Thyroid gland (tissue), 4 donors: ENCODE measurements around the gene PDZD2. TPM values are rescaled to one million over a fixed set of nuclear protein-coding genes. Genes with fewer than 3 reads are reported as not detected.
"Not testable (repeated sequence)": the region's sequence is repeated elsewhere in the genome, so short reads cannot be mapped to it uniquely, and the experiment has no call there.

Experiments
- DNase-seq, 2 donors: peaks; one replicate each; pipeline ENCODE4 v3.0.0-alpha.2; 2019
- H3K27ac ChIP-seq, 3 donors: fragments of 200-600 bp; sonication (generic); 1 replicate in 2 of 3; 2 replicates in 1 of 3; pipeline ENCODE4 v1.5.1; 2016 to 2019; ENCODE audit warnings: mild to moderate bottlenecking in 1 of 3, moderate library complexity in 1 of 3
- H3K27me3 ChIP-seq: fragments of 200-600 bp; sonication (generic); one replicate; pipeline ENCODE4 v1.5.1; 2019
- H3K36me3 ChIP-seq, 2 donors: fragments of 200-600 bp; sonication (generic); one replicate each; pipeline ENCODE4 v1.5.1; 2016 to 2019
- H3K4me1 ChIP-seq, 2 donors: fragments of 200-600 bp; sonication (generic); one replicate each; pipeline ENCODE4 v1.5.1; 2017 to 2019
- H3K4me3 ChIP-seq, 3 donors: fragments of 200-600 bp; sonication (generic); replicated peaks in 1 of 3; 1 replicate in 2 of 3; 2 replicates in 1 of 3; pipeline ENCODE4 v1.5.1; 2016; ENCODE audit warnings: mild to moderate bottlenecking in 1 of 3
- H3K9me3 ChIP-seq: fragments of 200-600 bp; sonication (generic); one replicate; pipeline ENCODE4 v1.5.1; 2017
- CTCF ChIP-seq, 6 experiments: fragments of 200-600 bp in 3 of 6; fragments of 450-650 bp in 3 of 6; sonication (generic) in 3 of 6; IDR thresholded peaks; one replicate each; pipeline ENCODE4 v1.5.1; 2016 to 2019; ENCODE audit warnings: antibody characterized with exemption in 6 of 6, mild to moderate bottlenecking in 2 of 6, inconsistent platforms in 1 of 6, moderate library complexity in 1 of 6
- POLR2A ChIP-seq, 2 donors: fragments of 450-650 bp; IDR thresholded peaks; one replicate each; pipeline ENCODE4 v1.6.1; 2017; ENCODE audit warnings: antibody characterized with exemption in 2 of 2, mild to moderate bottlenecking in 2 of 2, moderate library complexity in 1 of 2
- WGBS, 2 donors: methylation state at CpG; one replicate each; pipeline ENCODE4 v1.1.5; 2017; 5-methylcytosine and 5-hydroxymethylcytosine counted together
- intact Hi-C: fragments of 100-400 bp; cut with DNase I; formaldehyde crosslinking; loops from one replicate; pipeline ENCODE4 v1.15.1; 2023
- total RNA-seq, 4 donors: library from RNA; depleted of rRNA; stranded (reverse); fragments of >200 nt; gene quantifications; one replicate each; pipeline ENCODE4 v1.2.3, GENCODE V29; 2016

Gene PDZD2
- total RNA-seq, 4 donors from 2014 or later: 1.8 to 4.5 (median 3.9) TPM

- no peaks in the 10 kb centered on the region for H3K4me1 ChIP-seq
- no peak for TF ChIP-seq POLR2A (IDR thresholded peaks at IDR 0.05)
- TF ChIP-seq CTCF (IDR thresholded peaks at IDR 0.05): no peak
- no peak overlapping the region for H3K4me3 ChIP-seq
- H3K9me3 ChIP-seq: no peaks in the 10 kb centered on the region
- no peak overlapping the region for H3K27ac ChIP-seq
- no peaks in the 10 kb centered on the region for H3K27me3 ChIP-seq
- intact Hi-C loops: no loop called here
- DNase-seq: no peak
- H3K36me3 ChIP-seq: no peaks in the 10 kb centered on the region
- 93 to 96% methylated on average over 9 of the region's 9 CpGs for WGBS, 2 donors
These were observed 369.8 kb downstream of the PDZD2 start for GRCh38 chr5:32008746-32009145.

- no peak overlapping the region for H3K27ac ChIP-seq
- no peaks in the 10 kb centered on the region for H3K9me3 ChIP-seq
- H3K4me3 ChIP-seq: no peak overlapping the region
- TF ChIP-seq CTCF (IDR thresholded peaks at IDR 0.05) (no peak), POLR2A (IDR thresholded peaks at IDR 0.05) (no peak)
- no peak for DNase-seq
- no peaks in the 10 kb centered on the region for H3K27me3 ChIP-seq
- 51 to 63% methylated on average over 7 of the region's 7 CpGs for WGBS, 2 donors
- intact Hi-C loops: no loop called here
- H3K36me3 ChIP-seq: no peaks in the 10 kb centered on the region
- peaks cover 0 to 9% of the 10 kb centered on the region in 2 donors for H3K4me1 ChIP-seq
These were observed 374.7 kb downstream of the PDZD2 start for GRCh38 chr5:32013658-32014057.

- 84 to 87% methylated on average over 10 of the region's 10 CpGs for WGBS, 2 donors
- intact Hi-C loops: no loop called here
- TF ChIP-seq CTCF (IDR thresholded peaks at IDR 0.05) (no peak), POLR2A (IDR thresholded peaks at IDR 0.05) (no peak)
- Histone ChIP-seq H3K4me3 (no peak overlapping the region), H3K4me1 (peaks cover 0 to 14% of the 10 kb centered on the region in 2 donors), H3K27me3 (no peaks in the 10 kb centered on the region), H3K36me3 (no peaks in the 10 kb centered on the region), H3K9me3 (no peaks in the 10 kb centered on the region), H3K27ac (no peak overlapping the region)
- no peak for DNase-seq
These were observed 375.3 kb downstream of the PDZD2 start for GRCh38 chr5:32014096-32014745.

GRCh38 chr5:32015262-32015661, 376.3 kb downstream of the PDZD2 start:
- DNase-seq, H3K4me3 ChIP-seq, H3K27ac ChIP-seq, H3K27me3 ChIP-seq, intact Hi-C loops, H3K9me3 ChIP-seq, H3K36me3 ChIP-seq: not testable (repeated sequence)
- 97% methylated on average over 9 of the region's 9 CpGs for WGBS, 2 donors
- H3K4me1 ChIP-seq: peaks cover 0 to 14% of the 10 kb centered on the region in 2 donors

- intact Hi-C loops: no loop called here
- Histone ChIP-seq H3K4me3 (no peak overlapping the region), H3K27ac (peak overlapping the region in 1 of 3 donors; percentile 17), H3K4me1 (peaks cover 0 to 14% of the 10 kb centered on the region in 2 donors), H3K9me3 (no peaks in the 10 kb centered on the region), H3K36me3 (no peaks in the 10 kb centered on the region), H3K27me3 (no peaks in the 10 kb centered on the region)
- TF ChIP-seq CTCF (IDR thresholded peaks at IDR 0.05): no peak
- no peak for TF ChIP-seq POLR2A (IDR thresholded peaks at IDR 0.05)
- 40 to 44% methylated on average over 6 to 8 of the region's 8 CpGs for WGBS, 2 donors
- peak; percentile 56 to 77 for DNase-seq
These were observed 378.9 kb downstream of the PDZD2 start for GRCh38 chr5:32017692-32018367.
